Loucy (cell line): ENCODE results near the gene GCHFR.

Source experiments
- CTCF ChIP-seq: fragments of 200-600 bp; sonication (generic); conservative IDR thresholded peaks from 2 replicates; pipeline ENCODE4 v1.5.1; 2014; ENCODE audit warnings: mild to moderate bottlenecking, antibody characterized with exemption, low read length
- EZH2phosphoT487 ChIP-seq: fragments of 200-600 bp; IDR thresholded peaks from 2 replicates; pipeline ENCODE4 v1.6.1; 2018; ENCODE audit warnings: antibody characterized with exemption, mild to moderate bottlenecking, moderate library complexity, borderline replicate concordance

GRCh38 chr15:40803076-40803475 is 39.2 kb downstream of the GCHFR start:
- TF ChIP-seq CTCF = no peak
- no peak for TF ChIP-seq EZH2phosphoT487
